ENCODE results near the gene OR1N2. TPM values are rescaled to one million over a fixed set of nuclear protein-coding genes. Genes with fewer than 3 reads are reported as not detected.
"Not testable (repeated sequence)": the region's sequence is repeated elsewhere in the genome, so short reads cannot be mapped to it uniquely, and the experiment has no call there.

The OR1N2 gene
- total and polyA plus RNA-seq, 10 of the 15 experiments (the other 5 are each of a cell fraction or from before 2014, with no cell fraction given): 0.08 TPM; not detected in 9

GRCh38 chr9:122527193-122527592 lies 25.7 kb upstream of the OR1N2 start, which contains the start of gene OR1N1 (continued):
- TF ChIP-seq ZBTB4 (CRISPR knock-in tag; IDR thresholded peaks at IDR 0.05): no peak

- H3K4me1 ChIP-seq (ENCODE audit: control insufficient read depth, insufficient read depth, low read length); BruUV-seq (replicated peaks); H3K9me3 ChIP-seq (replicated peaks; ENCODE audit: control insufficient read depth, insufficient read depth, low read length); H3K36me3 ChIP-seq (ENCODE audit: control insufficient read depth in 2 of 2, insufficient read depth in 2 of 2, low read length in 1 of 2); H3K27ac ChIP-seq (ENCODE audit: control insufficient read depth, insufficient read depth); H4K20me1 ChIP-seq (ENCODE audit: control insufficient read depth, insufficient read depth); in situ Hi-C loops (cut with MboI); H3K4me3 ChIP-seq; POLR2A ChIA-PET; H2AFZ ChIP-seq (ENCODE audit: control insufficient read depth, low read depth, low read length); DNase-seq (ENCODE audit: low read depth, low spot score); H3K9ac ChIP-seq (ENCODE audit: control insufficient read depth, insufficient read depth, low read length); SMC1A ChIA-PET (ENCODE audit: uncharacterized antibody, unreplicated experiment); CTCF ChIA-PET; H3K4me2 ChIP-seq (ENCODE audit: control insufficient read depth, insufficient read depth); FAIRE-seq; H3K79me2 ChIP-seq (ENCODE audit: control insufficient read depth, insufficient read depth, low read length); intact Hi-C loops (cut with micrococcal nuclease; ENCODE audit: unreplicated experiment); RAD21 ChIA-PET (ENCODE audit: unreplicated experiment); ATAC-seq; H3K27me3 ChIP-seq (replicated peaks in 1 of 2; ENCODE audit: control insufficient read depth in 2 of 2, insufficient read depth in 2 of 2, low read length in 1 of 2): not testable (repeated sequence)
- WGBS (ENCODE audit: insufficient coverage, insufficient replicate concordance, low lambda C conversion rate, missing lambda C conversion rate): 37% methylated on average over 4 of the region's 4 CpGs
These were observed 21.8 kb upstream of the OR1N2 start for GRCh38 chr9:122531157-122531556.

DNA sequence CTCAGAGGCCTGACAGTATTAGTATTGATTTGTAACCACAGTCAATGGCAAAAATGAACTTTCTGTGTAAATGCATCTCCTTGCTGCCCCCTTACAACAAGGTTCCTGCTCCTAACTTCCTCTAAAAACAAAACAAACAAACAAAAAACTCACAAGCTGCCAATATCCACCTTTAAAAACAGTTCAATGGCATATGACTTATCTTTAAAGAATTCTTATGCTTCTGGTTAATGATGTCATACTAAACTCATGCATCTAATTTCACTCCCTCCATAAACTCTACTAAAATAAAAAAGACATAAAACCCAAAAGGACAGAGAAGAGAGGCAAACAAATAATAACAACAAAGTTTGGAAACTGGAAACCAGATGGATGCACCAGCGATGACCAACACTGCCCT lies 16.8 kb upstream of the OR1N2 start:
- FAIRE-seq: no peak

GRCh38 chr9:122537066-122537465 lies 15.8 kb upstream of the OR1N2 start:
- H3K9me3 ChIP-seq (replicated peaks; ENCODE audit: control insufficient read depth, insufficient read depth, low read length); H3K4me2 ChIP-seq (ENCODE audit: control insufficient read depth, insufficient read depth); H3K79me2 ChIP-seq (ENCODE audit: control insufficient read depth, insufficient read depth, low read length); H3K27me3 ChIP-seq (replicated peaks in 1 of 2; ENCODE audit: control insufficient read depth in 2 of 2, insufficient read depth in 2 of 2, low read length in 1 of 2); ATAC-seq; H3K4me1 ChIP-seq (ENCODE audit: control insufficient read depth, insufficient read depth, low read length); H3K4me3 ChIP-seq; RAD21 ChIA-PET (ENCODE audit: unreplicated experiment); H4K20me1 ChIP-seq (ENCODE audit: control insufficient read depth, insufficient read depth); H2AFZ ChIP-seq (ENCODE audit: control insufficient read depth, low read depth, low read length); BruUV-seq (replicated peaks); CTCF ChIA-PET; SMC1A ChIA-PET (ENCODE audit: uncharacterized antibody, unreplicated experiment); in situ Hi-C loops (cut with MboI); H3K36me3 ChIP-seq (ENCODE audit: control insufficient read depth in 2 of 2, insufficient read depth in 2 of 2, low read length in 1 of 2); H3K9ac ChIP-seq (ENCODE audit: control insufficient read depth, insufficient read depth, low read length); FAIRE-seq; intact Hi-C loops (cut with micrococcal nuclease; ENCODE audit: unreplicated experiment); H3K27ac ChIP-seq (ENCODE audit: control insufficient read depth, insufficient read depth); POLR2A ChIA-PET; DNase-seq (ENCODE audit: low read depth, low spot score): not testable (repeated sequence)
- WGBS (ENCODE audit: insufficient coverage, insufficient replicate concordance, low lambda C conversion rate, missing lambda C conversion rate): 18% methylated on average over 7 of the region's 7 CpGs

More for the DNA sequence above, 16.8 kb upstream of the OR1N2 start:
- intact Hi-C loops (cut with micrococcal nuclease; ENCODE audit: unreplicated experiment): no loop called here
- H3K9ac ChIP-seq (ENCODE audit: control insufficient read depth, insufficient read depth, low read length): no peak overlapping the region
- POLR2A ChIA-PET: no interaction called here
- RAD21 ChIA-PET (ENCODE audit: unreplicated experiment): no interaction called here
- no peaks in the 10 kb centered on the region for H3K79me2 ChIP-seq (ENCODE audit: control insufficient read depth, insufficient read depth, low read length)
- H2AFZ ChIP-seq (ENCODE audit: control insufficient read depth, low read depth, low read length): no peak overlapping the region
- no peaks in the 10 kb centered on the region for H3K27me3 ChIP-seq (replicated peaks in 1 of 2; ENCODE audit: control insufficient read depth in 2 of 2, insufficient read depth in 2 of 2, low read length in 1 of 2)
- 0% methylated on average over 1 of the region's 1 CpG for WGBS (ENCODE audit: insufficient coverage, insufficient replicate concordance, low lambda C conversion rate, missing lambda C conversion rate)
- CTCF ChIA-PET: no interaction called here
- no peak overlapping the region for H3K27ac ChIP-seq (ENCODE audit: control insufficient read depth, insufficient read depth)
- no peaks in the 10 kb centered on the region for H3K9me3 ChIP-seq (replicated peaks; ENCODE audit: control insufficient read depth, insufficient read depth, low read length)
- BruUV-seq (replicated peaks): no TSS peak
- ATAC-seq (no peak), DNase-seq (ENCODE audit: low read depth, low spot score) (no peak)
- no peaks in the 10 kb centered on the region for H3K36me3 ChIP-seq (ENCODE audit: control insufficient read depth in 2 of 2, insufficient read depth in 2 of 2, low read length in 1 of 2)
- H3K4me2 ChIP-seq (ENCODE audit: control insufficient read depth, insufficient read depth): no peak overlapping the region
- H3K4me1 ChIP-seq (ENCODE audit: control insufficient read depth, insufficient read depth, low read length): no peaks in the 10 kb centered on the region
- no peak overlapping the region for H3K4me3 ChIP-seq
- SMC1A ChIA-PET (ENCODE audit: uncharacterized antibody, unreplicated experiment): no interaction called here
- no peaks in the 10 kb centered on the region for H4K20me1 ChIP-seq (ENCODE audit: control insufficient read depth, insufficient read depth)
- in situ Hi-C loops (cut with MboI): no loop called here
- TF ChIP-seq EGR1 (IDR thresholded peaks at IDR 0.05; ENCODE audit: borderline replicate concordance in 1 of 2, low read depth in 2 of 2, low read length in 2 of 2) (no peak), BHLHE40 (IDR thresholded peaks at IDR 0.05; ENCODE audit: borderline replicate concordance in 1 of 2, low read depth in 2 of 2, low read length in 1 of 2) (no peak), DPF2 (IDR thresholded peaks at IDR 0.05) (no peak), ATF7 (IDR thresholded peaks at IDR 0.05; ENCODE audit: low read depth) (peak; percentile 25; the same call in 1 of the 2 replicates)

Data from GM12878 (cell line).